HL-60 (cell line): ENCODE data around the gene LCN15.

Experiments used
- DNase-seq, 2 experiments: peaks; one replicate each; pipeline ENCODE4 v3.0.0-alpha.2; 2010 to 2020; ENCODE audit warnings: low read depth in 1 of 2, low spot score in 1 of 2
- H3K27ac ChIP-seq: fragments of 250-450 bp; sonication (Bioruptor Pico); replicated peaks from 2 replicates; pipeline ENCODE4 v1.5.1; 2020; ENCODE audit warnings: mild to moderate bottlenecking, moderate library complexity
- H3K27me3 ChIP-seq: fragments of 250-450 bp; sonication (Bioruptor Pico); 2 replicates; pipeline ENCODE4 v1.5.1; 2021; ENCODE audit warnings: mild to moderate bottlenecking, moderate library complexity; ENCODE audit not compliant: insufficient read depth, poor library complexity, severe bottlenecking
- H3K4me3 ChIP-seq: replicated peaks from 2 replicates; pipeline ENCODE4 v1.5.1; 2011; ENCODE audit warnings: mild to moderate bottlenecking, control low read depth, low read length; ENCODE audit not compliant: insufficient read depth
- GABPA ChIP-seq: IDR thresholded peaks from 2 replicates; pipeline ENCODE4 v1.6.1; 2012; ENCODE audit warnings: low read depth
- POLR2AphosphoS5 ChIP-seq: IDR thresholded peaks from 2 replicates; pipeline ENCODE4 v1.6.1; 2012; ENCODE audit warnings: low read depth
- SPI1 ChIP-seq: IDR thresholded peaks from 2 replicates; pipeline ENCODE4 v1.6.1; 2012; ENCODE audit warnings: low read depth, mild to moderate bottlenecking, borderline replicate concordance
- TF ChIP-seq, protein P1 (sequence below): IDR thresholded peaks from 2 replicates; pipeline ENCODE4 v1.6.1; 2012; ENCODE audit warnings: low read depth; ENCODE audit not compliant: insufficient replicate concordance
- TF ChIP-seq, protein P2 (sequence below): IDR thresholded peaks from one replicate; pipeline ENCODE4 v1.5.1; 2011; ENCODE audit warnings: low read length, control low read depth, inconsistent platforms; ENCODE audit not compliant: insufficient read depth

Gene LCN15

DNA sequence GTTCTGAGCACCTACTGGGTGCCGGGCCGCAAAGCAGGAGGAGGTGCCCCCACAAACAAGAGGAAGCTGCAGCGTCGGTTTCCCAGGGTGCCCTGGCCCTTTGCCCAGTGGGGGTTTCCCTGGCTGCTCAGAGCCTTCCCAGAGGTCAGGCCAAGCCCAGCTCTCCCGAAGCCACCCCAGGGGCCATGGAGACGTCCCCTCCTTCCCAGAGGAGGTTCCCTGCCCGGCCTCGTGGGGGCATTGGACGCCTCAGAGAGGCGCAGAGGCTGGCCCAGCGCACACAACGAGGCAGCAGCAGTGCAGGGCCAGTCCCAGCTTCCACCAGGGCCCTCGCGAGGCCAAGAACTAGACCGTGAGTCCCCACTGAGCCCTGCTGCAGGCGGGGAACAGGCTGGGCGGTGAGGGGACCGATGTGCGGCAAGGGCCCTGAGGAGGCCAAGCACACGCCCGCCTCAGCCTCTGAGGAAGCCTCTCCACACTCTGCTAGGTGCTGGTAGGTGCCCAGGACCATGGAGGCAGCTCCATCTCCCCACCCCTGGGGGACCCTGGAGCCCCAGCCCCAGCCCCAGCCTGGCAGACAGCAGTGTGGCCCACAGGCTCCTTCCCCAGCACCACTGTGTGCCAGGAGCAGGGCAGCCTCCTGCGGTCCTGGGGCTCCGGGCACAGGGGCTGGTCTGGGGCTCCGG, 45.0 kb downstream of the LCN15 start:
- no peak overlapping the region for H3K4me3 ChIP-seq
- no peaks in the 10 kb centered on the region for H3K27me3 ChIP-seq
- peak in 1 of 2 experiments; percentile 58 for DNase-seq
- H3K27ac ChIP-seq = peak overlapping the region; percentile 38
- TF ChIP-seq, protein P1, sequence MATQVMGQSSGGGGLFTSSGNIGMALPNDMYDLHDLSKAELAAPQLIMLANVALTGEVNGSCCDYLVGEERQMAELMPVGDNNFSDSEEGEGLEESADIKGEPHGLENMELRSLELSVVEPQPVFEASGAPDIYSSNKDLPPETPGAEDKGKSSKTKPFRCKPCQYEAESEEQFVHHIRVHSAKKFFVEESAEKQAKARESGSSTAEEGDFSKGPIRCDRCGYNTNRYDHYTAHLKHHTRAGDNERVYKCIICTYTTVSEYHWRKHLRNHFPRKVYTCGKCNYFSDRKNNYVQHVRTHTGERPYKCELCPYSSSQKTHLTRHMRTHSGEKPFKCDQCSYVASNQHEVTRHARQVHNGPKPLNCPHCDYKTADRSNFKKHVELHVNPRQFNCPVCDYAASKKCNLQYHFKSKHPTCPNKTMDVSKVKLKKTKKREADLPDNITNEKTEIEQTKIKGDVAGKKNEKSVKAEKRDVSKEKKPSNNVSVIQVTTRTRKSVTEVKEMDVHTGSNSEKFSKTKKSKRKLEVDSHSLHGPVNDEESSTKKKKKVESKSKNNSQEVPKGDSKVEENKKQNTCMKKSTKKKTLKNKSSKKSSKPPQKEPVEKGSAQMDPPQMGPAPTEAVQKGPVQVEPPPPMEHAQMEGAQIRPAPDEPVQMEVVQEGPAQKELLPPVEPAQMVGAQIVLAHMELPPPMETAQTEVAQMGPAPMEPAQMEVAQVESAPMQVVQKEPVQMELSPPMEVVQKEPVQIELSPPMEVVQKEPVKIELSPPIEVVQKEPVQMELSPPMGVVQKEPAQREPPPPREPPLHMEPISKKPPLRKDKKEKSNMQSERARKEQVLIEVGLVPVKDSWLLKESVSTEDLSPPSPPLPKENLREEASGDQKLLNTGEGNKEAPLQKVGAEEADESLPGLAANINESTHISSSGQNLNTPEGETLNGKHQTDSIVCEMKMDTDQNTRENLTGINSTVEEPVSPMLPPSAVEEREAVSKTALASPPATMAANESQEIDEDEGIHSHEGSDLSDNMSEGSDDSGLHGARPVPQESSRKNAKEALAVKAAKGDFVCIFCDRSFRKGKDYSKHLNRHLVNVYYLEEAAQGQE = no peak
- no peak for TF ChIP-seq GABPA
- TF ChIP-seq POLR2AphosphoS5 = no peak; the same call in 1 of the 2 replicates
- TF ChIP-seq, protein P2, sequence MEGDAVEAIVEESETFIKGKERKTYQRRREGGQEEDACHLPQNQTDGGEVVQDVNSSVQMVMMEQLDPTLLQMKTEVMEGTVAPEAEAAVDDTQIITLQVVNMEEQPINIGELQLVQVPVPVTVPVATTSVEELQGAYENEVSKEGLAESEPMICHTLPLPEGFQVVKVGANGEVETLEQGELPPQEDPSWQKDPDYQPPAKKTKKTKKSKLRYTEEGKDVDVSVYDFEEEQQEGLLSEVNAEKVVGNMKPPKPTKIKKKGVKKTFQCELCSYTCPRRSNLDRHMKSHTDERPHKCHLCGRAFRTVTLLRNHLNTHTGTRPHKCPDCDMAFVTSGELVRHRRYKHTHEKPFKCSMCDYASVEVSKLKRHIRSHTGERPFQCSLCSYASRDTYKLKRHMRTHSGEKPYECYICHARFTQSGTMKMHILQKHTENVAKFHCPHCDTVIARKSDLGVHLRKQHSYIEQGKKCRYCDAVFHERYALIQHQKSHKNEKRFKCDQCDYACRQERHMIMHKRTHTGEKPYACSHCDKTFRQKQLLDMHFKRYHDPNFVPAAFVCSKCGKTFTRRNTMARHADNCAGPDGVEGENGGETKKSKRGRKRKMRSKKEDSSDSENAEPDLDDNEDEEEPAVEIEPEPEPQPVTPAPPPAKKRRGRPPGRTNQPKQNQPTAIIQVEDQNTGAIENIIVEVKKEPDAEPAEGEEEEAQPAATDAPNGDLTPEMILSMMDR = no peak
- TF ChIP-seq SPI1 = peak; percentile 7; the same call in 1 of the 2 replicates

DNA sequence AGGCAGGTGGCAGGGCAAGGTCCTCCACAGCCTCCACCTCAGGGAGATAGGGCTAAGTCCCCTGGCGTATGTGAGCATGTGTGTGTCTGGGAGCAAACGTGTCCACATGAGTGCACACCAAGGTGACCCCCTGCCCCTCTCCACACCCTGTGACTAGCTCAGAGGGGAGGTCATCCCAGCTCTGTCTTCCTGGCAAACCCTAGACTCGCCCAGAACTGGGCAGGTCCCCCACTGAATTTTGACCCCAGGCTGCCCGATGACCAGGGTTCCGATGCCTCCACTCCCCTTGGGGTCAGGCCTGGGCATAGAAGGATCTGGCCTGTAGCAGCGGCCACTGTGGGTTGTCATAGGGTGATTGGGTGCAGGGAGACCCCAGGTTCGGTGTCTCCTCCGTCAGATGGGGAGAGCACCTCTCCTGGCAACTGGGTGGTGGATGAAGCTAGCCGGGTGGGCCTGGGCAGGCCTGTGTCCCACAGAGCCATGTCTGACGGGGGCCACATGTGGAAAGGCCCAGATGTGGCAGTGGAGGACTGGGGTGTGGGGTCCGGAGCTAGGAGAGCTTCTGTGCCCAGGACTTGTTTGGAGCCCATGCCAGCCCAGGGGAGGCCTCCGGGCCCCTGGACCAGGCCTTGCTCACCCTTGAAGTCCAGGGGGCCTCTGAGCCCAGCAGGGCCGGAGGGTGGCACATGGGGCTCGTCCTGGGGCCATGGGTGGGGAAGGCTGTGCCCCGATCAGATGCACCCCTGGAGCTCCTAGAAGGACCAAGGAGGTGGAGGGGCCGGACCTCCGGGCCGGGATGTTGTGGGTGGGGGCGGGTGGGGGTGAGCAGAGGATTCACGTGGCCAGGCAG, 45.7 kb downstream of the LCN15 start:
- Histone ChIP-seq H3K27me3 (no peaks in the 10 kb centered on the region), H3K4me3 (no peak overlapping the region), H3K27ac (no peak overlapping the region; the same call in 1 of the 2 replicates)
- no peak for DNase-seq
- no peak for TF ChIP-seq GABPA
- TF ChIP-seq, protein P2 = no peak
- TF ChIP-seq POLR2AphosphoS5 = no peak
- TF ChIP-seq SPI1 = no peak
- TF ChIP-seq, protein P1 = no peak

DNA sequence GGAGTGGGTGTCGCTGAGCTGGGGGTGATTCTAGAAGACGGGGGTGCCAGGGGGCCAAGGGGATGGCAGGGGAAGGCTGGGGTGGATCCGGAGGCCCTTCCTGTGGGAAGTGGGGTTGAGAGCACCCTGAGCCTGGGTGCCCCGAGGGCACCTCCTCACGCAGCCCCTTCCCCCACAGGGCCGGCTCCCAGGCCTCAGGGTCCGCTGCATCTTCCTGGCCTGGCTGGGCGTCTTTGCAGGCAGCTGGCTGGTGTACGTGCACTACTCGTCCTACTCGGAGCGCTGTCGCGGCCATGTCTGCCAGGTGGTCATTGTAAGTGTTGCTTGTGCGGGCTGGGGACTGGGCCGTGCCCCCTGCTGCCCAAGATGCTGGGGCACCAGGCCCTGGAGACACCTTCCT, 46.9 kb downstream of the LCN15 start:
- TF ChIP-seq, protein P1 = no peak
- TF ChIP-seq POLR2AphosphoS5 (no peak), SPI1 (no peak), GABPA (no peak)
- TF ChIP-seq, protein P2 = no peak
- no peak overlapping the region for H3K27ac ChIP-seq

More for the DNA sequence above, 46.9 kb downstream of the LCN15 start:
- DNase-seq = no peak
- no peaks in the 10 kb centered on the region for H3K27me3 ChIP-seq
- H3K4me3 ChIP-seq = no peak overlapping the region
